ENCODE data around the gene PLCB1. TPM values are rescaled to one million over a fixed set of nuclear protein-coding genes. Genes with fewer than 3 reads are reported as not detected.

The PLCB1 gene
- total and polyA plus RNA-seq, 10 of the 15 experiments (the other 5 are each of a cell fraction or from before 2014, with no cell fraction given), result 0.05 to 5.3 (median 0.17) TPM; not detected in 1

DNA sequence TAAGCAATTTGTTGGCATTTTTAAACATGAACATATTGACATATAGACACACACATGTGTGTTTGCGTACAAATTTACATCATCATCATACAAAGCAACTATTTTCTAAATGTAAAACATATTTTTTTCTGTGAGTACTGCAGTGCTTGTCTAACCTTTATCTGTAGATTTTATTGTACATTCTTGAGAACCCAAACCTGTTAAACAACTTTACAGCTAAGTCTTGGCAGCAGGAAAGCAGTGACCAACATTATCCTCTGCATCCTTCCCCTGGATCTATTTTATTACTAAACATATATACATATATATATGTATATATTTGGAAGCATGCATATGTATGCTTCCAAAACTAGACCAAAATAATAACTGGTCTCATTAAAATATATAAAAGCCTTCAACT, 10.4 kb upstream of the PLCB1 start (continued):
- TF ChIP-seq, protein P1, sequence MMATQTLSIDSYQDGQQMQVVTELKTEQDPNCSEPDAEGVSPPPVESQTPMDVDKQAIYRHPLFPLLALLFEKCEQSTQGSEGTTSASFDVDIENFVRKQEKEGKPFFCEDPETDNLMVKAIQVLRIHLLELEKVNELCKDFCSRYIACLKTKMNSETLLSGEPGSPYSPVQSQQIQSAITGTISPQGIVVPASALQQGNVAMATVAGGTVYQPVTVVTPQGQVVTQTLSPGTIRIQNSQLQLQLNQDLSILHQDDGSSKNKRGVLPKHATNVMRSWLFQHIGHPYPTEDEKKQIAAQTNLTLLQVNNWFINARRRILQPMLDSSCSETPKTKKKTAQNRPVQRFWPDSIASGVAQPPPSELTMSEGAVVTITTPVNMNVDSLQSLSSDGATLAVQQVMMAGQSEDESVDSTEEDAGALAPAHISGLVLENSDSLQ (IDR thresholded peaks at IDR 0.05), result no peak
- TF ChIP-seq FOXK2 (IDR thresholded peaks at IDR 0.05) (no peak), RB1 (IDR thresholded peaks at IDR 0.05; ENCODE audit: borderline replicate concordance) (no peak), EED (IDR thresholded peaks at IDR 0.05; ENCODE audit: low read depth) (no peak), CHD1 (IDR thresholded peaks at IDR 0.05; ENCODE audit: low read depth, low read length) (no peak), MYC (IDR thresholded peaks at IDR 0.05; ENCODE audit: insufficient read depth, insufficient read length, insufficient replicate concordance, low read length, severe bottlenecking) (no peak)
- TF ChIP-seq, protein P2, sequence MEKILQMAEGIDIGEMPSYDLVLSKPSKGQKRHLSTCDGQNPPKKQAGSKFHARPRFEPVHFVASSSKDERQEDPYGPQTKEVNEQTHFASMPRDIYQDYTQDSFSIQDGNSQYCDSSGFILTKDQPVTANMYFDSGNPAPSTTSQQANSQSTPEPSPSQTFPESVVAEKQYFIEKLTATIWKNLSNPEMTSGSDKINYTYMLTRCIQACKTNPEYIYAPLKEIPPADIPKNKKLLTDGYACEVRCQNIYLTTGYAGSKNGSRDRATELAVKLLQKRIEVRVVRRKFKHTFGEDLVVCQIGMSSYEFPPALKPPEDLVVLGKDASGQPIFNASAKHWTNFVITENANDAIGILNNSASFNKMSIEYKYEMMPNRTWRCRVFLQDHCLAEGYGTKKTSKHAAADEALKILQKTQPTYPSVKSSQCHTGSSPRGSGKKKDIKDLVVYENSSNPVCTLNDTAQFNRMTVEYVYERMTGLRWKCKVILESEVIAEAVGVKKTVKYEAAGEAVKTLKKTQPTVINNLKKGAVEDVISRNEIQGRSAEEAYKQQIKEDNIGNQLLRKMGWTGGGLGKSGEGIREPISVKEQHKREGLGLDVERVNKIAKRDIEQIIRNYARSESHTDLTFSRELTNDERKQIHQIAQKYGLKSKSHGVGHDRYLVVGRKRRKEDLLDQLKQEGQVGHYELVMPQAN (conservative IDR thresholded peaks at IDR 0.05), result no peak
- TF ChIP-seq, protein P3, sequence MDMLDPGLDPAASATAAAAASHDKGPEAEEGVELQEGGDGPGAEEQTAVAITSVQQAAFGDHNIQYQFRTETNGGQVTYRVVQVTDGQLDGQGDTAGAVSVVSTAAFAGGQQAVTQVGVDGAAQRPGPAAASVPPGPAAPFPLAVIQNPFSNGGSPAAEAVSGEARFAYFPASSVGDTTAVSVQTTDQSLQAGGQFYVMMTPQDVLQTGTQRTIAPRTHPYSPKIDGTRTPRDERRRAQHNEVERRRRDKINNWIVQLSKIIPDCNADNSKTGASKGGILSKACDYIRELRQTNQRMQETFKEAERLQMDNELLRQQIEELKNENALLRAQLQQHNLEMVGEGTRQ (IDR thresholded peaks at IDR 0.05; ENCODE audit: borderline replicate concordance, low read depth, low read length), result no peak

DNA sequence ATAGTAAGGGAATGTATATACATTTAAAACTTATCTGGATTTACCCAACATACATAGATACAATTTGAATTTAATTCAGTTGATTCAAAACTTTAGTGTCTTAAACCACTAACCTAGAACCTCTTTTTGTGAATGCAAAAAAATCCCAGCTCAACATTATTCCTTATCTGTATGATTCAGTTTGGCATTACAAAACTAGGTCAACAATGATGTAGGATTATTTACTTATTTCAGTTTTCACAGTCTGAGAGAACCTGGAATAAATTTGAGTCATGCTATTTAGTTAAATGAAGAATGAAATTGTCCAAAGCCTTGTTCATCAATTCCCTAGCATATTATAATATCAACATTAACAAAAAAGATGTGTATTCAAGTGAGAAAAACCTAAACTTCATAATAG, 7.4 kb upstream of the PLCB1 start:
- no peaks in the 10 kb centered on the region for H3K36me3 ChIP-seq (ENCODE audit: control insufficient read depth in 2 of 2, insufficient read depth in 2 of 2, low read length in 1 of 2)

More for the DNA sequence above, 7.4 kb upstream of the PLCB1 start:
- no peak overlapping the region for H3K27ac ChIP-seq (ENCODE audit: control insufficient read depth, insufficient read depth)
- H3K4me1 ChIP-seq (ENCODE audit: control insufficient read depth, insufficient read depth, low read length), result peaks cover 10% of the 10 kb centered on the region; the same call in 1 of the 2 replicates
- no peak overlapping the region for H3K4me2 ChIP-seq (ENCODE audit: control insufficient read depth, insufficient read depth)
- H3K9ac ChIP-seq (ENCODE audit: control insufficient read depth, insufficient read depth, low read length), result no peak overlapping the region
- intact Hi-C loops (cut with micrococcal nuclease; ENCODE audit: unreplicated experiment), result loop anchor here (10.0 kb wide), 1 partner anchor 50 kb away; no protein-coding TSS in a partner anchor
- H3K79me2 ChIP-seq (ENCODE audit: control insufficient read depth, insufficient read depth, low read length), result no peaks in the 10 kb centered on the region
- DNase-seq (ENCODE audit: low read depth, low spot score) (no peak), ATAC-seq (no peak), FAIRE-seq (no peak)
- H2AFZ ChIP-seq (ENCODE audit: control insufficient read depth, low read depth, low read length), result no peak overlapping the region
- ChIA-PET CTCF (interaction anchor here (0.8 to 1.1 kb wide), 2 partner anchors 10 to 598 kb away, joined by 3 to 5 read pairs; no protein-coding TSS in a partner anchor), POLR2A (no interaction called here), RAD21 (ENCODE audit: unreplicated experiment) (no interaction called here), SMC1A (ENCODE audit: uncharacterized antibody, unreplicated experiment) (interaction anchor here (0.5 to 1.3 kb wide), 2 partner anchors 81 to 597 kb away, joined by 3 read pairs; no protein-coding TSS in a partner anchor)
- no peaks in the 10 kb centered on the region for H4K20me1 ChIP-seq (ENCODE audit: control insufficient read depth, insufficient read depth)
- BruUV-seq (replicated peaks), result no TSS peak
- in situ Hi-C loops (cut with MboI), result no loop called here
- no peaks in the 10 kb centered on the region for H3K27me3 ChIP-seq (replicated peaks in 1 of 2; ENCODE audit: control insufficient read depth in 2 of 2, insufficient read depth in 2 of 2, low read length in 1 of 2)
- H3K4me3 ChIP-seq, result no peak overlapping the region
- H3K9me3 ChIP-seq (replicated peaks; ENCODE audit: control insufficient read depth, insufficient read depth, low read length), result no peaks in the 10 kb centered on the region
- TF ChIP-seq RB1 (IDR thresholded peaks at IDR 0.05; ENCODE audit: borderline replicate concordance), result no peak
- no peak for TF ChIP-seq HDGF (IDR thresholded peaks at IDR 0.05)
- no peak for TF ChIP-seq RCOR1 (conservative IDR thresholded peaks at IDR 0.05; ENCODE audit: low read depth, low read length)
- no peak for TF ChIP-seq MTA2 (IDR thresholded peaks at IDR 0.05; ENCODE audit: low read depth)
